ENCODE measurements around the gene BEND6. TPM values are rescaled to one million over a fixed set of nuclear protein-coding genes. Genes with fewer than 3 reads are reported as not detected.
A peak's percentile ranks its signal among the peaks of the same experiment; 100 is the strongest.

The BEND6 gene
- total and polyA plus RNA-seq, 2 of the 13 experiments (the other 11 are each of a cell fraction or from before 2014, with no cell fraction given) = 0.20 to 0.21 TPM

GRCh38 chr6:56955171-56956155 is 556 bp downstream of the BEND6 start (continued):
- no peak for TF ChIP-seq ZNF512 (CRISPR knock-in tag; IDR thresholded peaks at IDR 0.05)
- peak; percentile 69; the same call in 1 of the 2 replicates for TF ChIP-seq ZFP1 (CRISPR knock-in tag; IDR thresholded peaks at IDR 0.05)
- TF ChIP-seq ZNF431 (CRISPR knock-in tag; IDR thresholded peaks at IDR 0.05; ENCODE audit: borderline replicate concordance, low read depth) = no peak
- TF ChIP-seq IRF1 (CRISPR knock-in tag; IDR thresholded peaks at IDR 0.05; ENCODE audit: low read depth) = no peak
- no peak for TF ChIP-seq ZNF10 (CRISPR knock-in tag; IDR thresholded peaks at IDR 0.05; ENCODE audit: borderline replicate concordance, low read depth)
- TF ChIP-seq SMAD3 (CRISPR knock-in tag; IDR thresholded peaks at IDR 0.05) = 0 out of 2 replicates have a peak, but pooled peaks have one; percentile 43
- peak; percentile 71 for TF ChIP-seq YY1 (IDR thresholded peaks at IDR 0.05; ENCODE audit: insufficient read depth, insufficient replicate concordance, low read depth, low read length)
- TF ChIP-seq KLF11 (CRISPR knock-in tag; IDR thresholded peaks at IDR 0.05) = no peak
- no peak for TF ChIP-seq NR2F2 (IDR thresholded peaks at IDR 0.05; ENCODE audit: borderline replicate concordance, low read depth)
- TF ChIP-seq POGZ (CRISPR knock-in tag; IDR thresholded peaks at IDR 0.05) = peak; percentile 87
- TF ChIP-seq ZNF383 (CRISPR knock-in tag; IDR thresholded peaks at IDR 0.05; ENCODE audit: borderline replicate concordance) = no peak
- TF ChIP-seq ZNF142 (CRISPR knock-in tag; IDR thresholded peaks at IDR 0.05) = 0 out of 2 replicates have a peak, but pooled peaks have one; percentile 63
- TF ChIP-seq ZNF350 (CRISPR knock-in tag; IDR thresholded peaks at IDR 0.05; ENCODE audit: borderline replicate concordance, low read depth) = 0 out of 2 replicates have a peak, but pooled peaks have one; percentile 23
- TF ChIP-seq POLR2AphosphoS5 (IDR thresholded peaks at IDR 0.05; ENCODE audit: low read depth, low read length) = no peak
- no peak for TF ChIP-seq ZNF597 (CRISPR knock-in tag; IDR thresholded peaks at IDR 0.05)
- peak; percentile 84; the same call in 1 of the 2 replicates for TF ChIP-seq ZNF761 (CRISPR knock-in tag; conservative IDR thresholded peaks at IDR 0.05)
- TF ChIP-seq ZNF44 (CRISPR knock-in tag; IDR thresholded peaks at IDR 0.05) = no peak
- TF ChIP-seq PTBP1 (IDR thresholded peaks at IDR 0.05; ENCODE audit: low read depth, low read length, poor library complexity, severe bottlenecking) = peak; percentile 83
